Glomerular visceral epithelial cell (primary cell): Measurements from ENCODE around the gene ENOSF1.
"Not testable (repeated sequence)": the region's sequence is repeated elsewhere in the genome, so short reads cannot be mapped to it uniquely, and the experiment has no call there.

Source experiments
- DNase-seq: peaks from one replicate; pipeline ENCODE4 v3.0.0-alpha.2; 2016; ENCODE audit errors: extremely low spot score

The ENOSF1 gene

GRCh38 chr18:708096-708495, 4.3 kb downstream of the ENOSF1 start:
- peak; percentile 37 for DNase-seq

GRCh38 chr18:706405-706804, 6.0 kb downstream of the ENOSF1 start:
- no peak for DNase-seq

GRCh38 chr18:703213-703967, 9.0 kb downstream of the ENOSF1 start:
- peak; percentile 87 for DNase-seq

- no peak for DNase-seq
Observed at GRCh38 chr18:697800-698199, 14.6 kb downstream of the ENOSF1 start.

- DNase-seq, result no peak
Observed at GRCh38 chr18:697012-697411, 15.4 kb downstream of the ENOSF1 start.

- DNase-seq, result no peak
Observed at GRCh38 chr18:693466-694187, 18.8 kb downstream of the ENOSF1 start.

- no peak for DNase-seq
Observed at GRCh38 chr18:692824-693223, 19.6 kb downstream of the ENOSF1 start.

- no peak for DNase-seq
Observed at GRCh38 chr18:688323-688722, 24.1 kb downstream of the ENOSF1 start.

GRCh38 chr18:686339-687111, 25.9 kb downstream of the ENOSF1 start:
- DNase-seq, result no peak

- no peak for DNase-seq
Observed at GRCh38 chr18:685438-685837, 27.0 kb downstream of the ENOSF1 start.

- DNase-seq, result no peak
Observed at GRCh38 chr18:683531-683930, 28.9 kb downstream of the ENOSF1 start.

- DNase-seq, result no peak
Observed at GRCh38 chr18:682833-683232, 29.6 kb downstream of the ENOSF1 start.

- not testable (repeated sequence) for DNase-seq
Observed at GRCh38 chr18:682416-682815, 30.0 kb downstream of the ENOSF1 start.

GRCh38 chr18:681985-682384, 30.4 kb downstream of the ENOSF1 start:
- DNase-seq, result no peak

- DNase-seq, result no peak
Observed at GRCh38 chr18:680392-680791, 32.0 kb downstream of the ENOSF1 start.

- DNase-seq, result no peak
Observed at GRCh38 chr18:679516-679915, 32.9 kb downstream of the ENOSF1 start.

GRCh38 chr18:678482-679182, 33.8 kb downstream of the ENOSF1 start:
- DNase-seq, result no peak

GRCh38 chr18:677951-678381, 34.5 kb downstream of the ENOSF1 start:
- DNase-seq, result no peak

GRCh38 chr18:677145-677544, 35.3 kb downstream of the ENOSF1 start:
- DNase-seq, result no peak

GRCh38 chr18:676736-677135, 35.7 kb downstream of the ENOSF1 start:
- DNase-seq, result no peak

GRCh38 chr18:676069-676468, 36.4 kb downstream of the ENOSF1 start:
- no peak for DNase-seq

- no peak for DNase-seq
Observed at GRCh38 chr18:675307-675706, 37.1 kb downstream of the ENOSF1 start.
